ENCODE measurements around the gene CPA2.
A peak's percentile ranks its signal among the peaks of the same experiment; 100 is the strongest.

CPA2 gene

GRCh38 chr7:130254555-130254954, 12.1 kb upstream of the CPA2 start:
- DNase-seq (ENCODE audit: low read depth in 2 of 2), result no peak

- DNase-seq (ENCODE audit: low read depth in 2 of 2), result no peak
These were observed 10.0 kb upstream of the CPA2 start for GRCh38 chr7:130256704-130257103.

GRCh38 chr7:130258494-130259078, 8.1 kb upstream of the CPA2 start:
- DNase-seq (ENCODE audit: low read depth in 2 of 2), result no peak

DNA sequence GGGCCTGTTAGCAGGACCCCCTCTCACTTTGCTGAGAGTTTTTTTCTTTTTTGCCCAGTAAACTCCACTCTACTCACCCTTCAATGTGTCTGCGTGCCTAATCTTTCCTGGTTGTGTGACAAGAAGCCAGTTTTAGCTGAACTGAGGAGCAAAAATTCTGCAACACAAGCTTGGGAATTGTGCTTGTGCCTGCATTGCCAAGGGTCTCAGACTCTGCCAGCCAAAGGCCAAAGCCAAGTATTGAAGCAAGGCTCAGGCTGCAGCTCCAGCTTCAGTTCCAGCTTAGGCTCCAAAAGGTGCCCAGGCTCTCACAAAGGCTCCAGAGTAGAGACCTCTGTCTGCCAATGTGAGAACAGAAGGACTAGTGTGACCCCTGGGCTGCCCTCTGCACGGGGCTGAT, 4.2 kb upstream of the CPA2 start:
- no peak for DNase-seq (ENCODE audit: low read depth in 2 of 2)

GRCh38 chr7:130263130-130263529, 3.5 kb upstream of the CPA2 start:
- no peak for DNase-seq (ENCODE audit: low read depth in 2 of 2)

GRCh38 chr7:130266961-130267321, 278 bp downstream of the CPA2 start:
- DNase-seq (ENCODE audit: low read depth in 2 of 2), result no peak

DNA sequence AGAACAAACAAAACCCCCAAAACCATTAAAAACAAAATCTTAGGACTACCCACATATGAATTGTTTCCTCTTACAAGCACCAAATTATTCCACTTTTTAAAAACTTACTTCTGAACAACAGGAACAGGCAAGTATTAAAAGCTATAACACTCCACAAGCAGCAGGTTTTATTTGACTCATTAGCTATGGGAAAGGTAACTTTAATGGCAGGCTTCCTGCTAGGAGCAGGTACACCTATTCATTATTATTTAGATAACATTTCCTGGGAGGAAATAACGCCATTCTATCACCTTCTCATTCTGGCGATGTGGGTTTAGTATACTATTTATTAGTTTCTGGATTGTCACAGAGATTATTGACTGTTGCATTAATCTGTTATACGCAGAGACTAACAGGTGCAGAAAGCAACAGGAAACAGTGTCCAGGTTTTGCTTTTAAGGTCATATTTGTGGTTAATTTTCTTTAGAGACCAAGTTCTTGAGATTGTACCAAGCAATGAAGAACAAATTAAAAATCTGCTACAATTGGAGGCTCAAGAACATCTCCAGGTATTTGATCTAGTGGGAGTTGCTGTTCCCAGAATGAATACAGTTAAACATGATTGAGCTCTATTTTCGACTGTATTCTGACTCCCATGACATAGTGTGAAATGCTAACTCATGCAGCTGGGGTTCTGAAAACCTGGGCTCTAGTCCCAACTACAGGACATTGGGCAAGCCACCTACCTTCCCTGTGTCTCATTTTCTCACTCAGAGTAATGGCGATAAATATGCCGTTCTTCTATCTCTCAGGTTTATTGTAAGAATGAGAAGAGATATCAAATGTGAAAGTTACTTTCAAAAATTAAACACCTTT, 2.0 kb downstream of the CPA2 start:
- DNase-seq (ENCODE audit: low read depth in 2 of 2), result no peak

DNA sequence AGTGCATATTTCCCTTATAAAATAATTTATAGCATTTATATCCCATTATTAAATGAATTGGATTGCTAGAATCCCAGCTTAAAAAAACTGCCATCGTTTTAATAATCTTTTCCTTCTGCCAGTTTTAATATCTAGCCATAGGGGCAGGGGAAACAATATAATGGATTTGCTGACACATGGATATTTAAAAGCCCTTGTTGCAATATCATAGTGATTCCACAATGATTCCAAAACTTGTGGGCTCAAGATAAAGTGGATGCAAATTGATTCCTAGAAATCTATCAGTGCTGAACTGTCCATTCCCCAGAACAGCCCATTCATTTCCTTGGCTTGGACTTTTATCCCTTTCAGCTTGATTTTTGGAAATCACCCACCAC, 2.6 kb downstream of the CPA2 start:
- no peak for DNase-seq (ENCODE audit: low read depth in 2 of 2)

- DNase-seq (ENCODE audit: low read depth in 2 of 2), result no peak
These were observed 4.5 kb downstream of the CPA2 start for GRCh38 chr7:130270947-130271800.

GRCh38 chr7:130272381-130273080, 5.9 kb downstream of the CPA2 start:
- DNase-seq (ENCODE audit: low read depth in 2 of 2), result no peak

DNA sequence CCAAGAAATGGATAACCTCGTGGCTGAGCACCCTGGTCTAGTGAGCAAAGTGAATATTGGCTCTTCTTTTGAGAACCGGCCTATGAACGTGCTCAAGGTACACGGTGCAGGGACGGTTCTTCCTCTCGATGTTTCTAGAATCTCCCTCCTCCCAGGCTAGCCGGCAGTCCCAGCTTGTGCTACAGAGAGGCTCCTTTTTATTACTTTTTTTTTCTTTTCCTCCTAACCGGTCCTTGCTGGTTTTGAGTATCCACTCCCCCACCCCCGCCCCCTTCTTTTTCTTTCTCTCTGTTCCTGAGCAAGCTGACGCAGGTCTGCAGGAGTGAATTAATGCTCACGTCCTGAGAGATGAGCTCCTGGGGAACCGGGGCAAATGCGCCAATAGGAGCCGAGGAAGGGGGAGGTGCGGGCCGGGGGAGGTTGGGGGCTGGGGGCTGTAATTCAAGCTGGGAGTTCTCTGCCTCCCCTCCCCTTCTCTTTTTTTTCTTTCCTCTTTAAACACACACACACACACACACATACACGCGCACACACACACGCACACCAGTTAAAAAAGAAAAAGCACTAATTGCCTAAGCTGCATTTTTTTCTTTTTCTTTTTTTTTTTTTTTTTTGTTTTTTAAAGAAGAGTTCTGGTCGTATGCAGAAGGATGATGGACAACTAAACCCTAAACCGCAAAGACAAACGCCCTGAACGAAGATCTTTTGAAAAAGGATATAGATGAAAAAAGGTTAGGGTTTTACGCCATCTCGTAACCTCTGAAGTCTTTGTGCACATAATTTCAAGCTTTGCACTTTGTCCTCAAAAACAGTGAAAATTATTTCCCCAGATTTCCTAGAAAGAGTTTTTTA, 6.6 kb downstream of the CPA2 start:
- no peak for DNase-seq (ENCODE audit: low read depth in 2 of 2)

DNA sequence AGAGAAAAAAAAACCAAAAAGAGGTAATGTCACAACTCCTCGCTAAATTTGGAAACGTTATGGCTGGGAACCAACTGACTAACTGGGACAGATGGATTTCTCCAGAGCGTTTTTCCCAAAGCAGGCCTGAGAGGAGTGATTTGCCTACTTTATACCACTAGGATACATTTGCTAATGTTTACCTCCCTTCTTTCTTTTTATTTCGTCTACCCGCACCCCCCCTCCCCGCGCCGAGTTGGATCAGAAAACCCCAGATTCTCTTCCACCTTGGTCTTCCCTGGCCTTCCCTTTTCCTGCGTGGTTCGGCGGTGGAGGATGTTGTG, 7.2 kb downstream of the CPA2 start:
- no peak for DNase-seq (ENCODE audit: low read depth in 2 of 2)

DNA sequence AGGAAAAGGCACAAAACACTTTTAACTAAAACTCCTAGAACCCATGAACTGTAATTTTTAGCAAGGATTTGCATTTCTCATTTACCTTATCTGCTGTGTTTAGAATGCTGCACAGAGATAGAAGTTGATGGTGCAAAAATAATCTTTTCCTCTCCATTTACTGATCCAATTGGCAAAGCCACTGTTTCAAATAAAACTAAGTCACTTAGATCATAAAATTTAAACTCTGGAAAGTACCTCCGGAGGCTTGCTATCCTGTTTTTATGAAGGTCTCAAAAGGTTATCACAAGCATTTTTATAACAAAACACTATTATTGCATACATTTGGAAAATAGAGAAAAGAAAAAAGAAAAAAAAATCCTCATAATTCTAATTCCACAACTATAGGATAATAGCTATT, 7.6 kb downstream of the CPA2 start:
- DNase-seq (ENCODE audit: low read depth in 2 of 2), result no peak

DNA sequence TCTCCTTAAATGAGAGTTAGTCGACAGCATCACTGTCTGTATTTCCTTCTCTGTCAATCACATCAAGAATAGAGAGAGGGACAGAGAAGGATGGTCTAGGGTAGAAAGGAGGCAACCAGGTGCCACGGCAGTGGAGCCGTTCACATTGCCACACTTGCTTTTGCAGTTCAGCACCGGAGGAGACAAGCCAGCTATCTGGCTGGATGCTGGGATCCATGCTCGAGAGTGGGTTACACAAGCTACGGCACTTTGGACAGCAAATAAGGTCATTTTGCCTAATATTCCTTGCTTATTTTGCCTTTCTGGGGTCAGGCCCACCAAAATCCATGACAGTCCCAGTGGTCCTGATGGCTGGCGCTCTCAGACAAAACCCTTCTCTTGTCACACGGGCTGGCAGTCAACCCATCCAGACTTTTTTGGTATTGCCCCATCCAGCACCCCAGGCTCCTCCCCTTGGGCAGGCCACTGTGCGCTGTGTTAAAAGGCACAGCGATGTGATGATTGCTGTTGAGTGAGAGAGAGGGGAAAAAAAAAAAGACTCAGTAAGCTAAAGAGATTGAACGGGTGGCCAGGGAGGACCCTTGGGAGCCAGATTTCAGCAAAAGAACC, 8.4 kb downstream of the CPA2 start:
- no peak for DNase-seq (ENCODE audit: low read depth in 2 of 2)

- no peak for DNase-seq (ENCODE audit: low read depth in 2 of 2)
These were observed 9.2 kb downstream of the CPA2 start for GRCh38 chr7:130275826-130276297.

DNA sequence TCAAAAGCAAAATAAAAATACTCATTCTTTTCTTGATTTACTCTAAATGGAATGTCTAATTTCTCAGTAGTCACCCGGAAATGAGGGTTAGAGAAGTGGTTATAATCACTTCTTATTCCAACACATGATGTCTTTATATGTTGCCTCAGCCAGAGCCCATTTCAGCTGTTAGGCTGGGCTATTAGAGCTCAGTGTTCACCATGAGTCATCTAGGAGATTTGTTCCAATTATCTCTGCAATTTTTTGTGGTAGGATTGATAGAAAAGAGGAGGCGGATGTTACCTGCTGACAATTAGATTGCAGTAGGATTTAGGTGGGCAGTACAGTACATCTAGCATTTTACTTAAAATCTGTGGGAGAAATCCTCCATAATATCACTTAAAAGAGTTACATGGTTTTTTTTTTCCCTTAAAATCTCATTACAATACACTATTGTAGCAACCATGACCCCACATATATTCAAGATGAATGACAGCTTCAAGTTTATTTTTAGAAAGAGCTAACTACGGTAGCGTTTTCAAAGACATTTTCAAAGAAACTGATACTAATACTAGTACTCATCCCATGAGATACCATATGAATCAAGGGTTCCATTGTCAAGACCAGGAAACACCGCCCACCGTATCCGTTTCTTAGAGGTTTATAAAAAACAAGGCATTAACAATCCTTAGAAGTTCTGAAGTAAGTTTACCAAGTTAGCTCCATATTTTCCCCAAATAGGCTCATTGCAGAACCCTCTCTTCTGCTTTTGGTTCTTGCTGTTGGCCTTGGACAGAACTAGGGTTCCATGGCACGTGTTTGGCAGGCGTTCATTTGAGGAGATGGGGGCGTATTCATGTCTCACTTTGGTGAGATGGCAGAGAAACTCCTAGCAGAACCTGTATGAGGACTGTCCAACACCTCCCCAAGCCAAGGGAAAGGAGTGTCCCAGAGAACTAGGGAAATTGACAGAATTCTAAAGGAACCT, 10.4 kb downstream of the CPA2 start:
- peak in 1 of 2 donors; percentile 2 for DNase-seq (ENCODE audit: low read depth in 2 of 2)

DNA sequence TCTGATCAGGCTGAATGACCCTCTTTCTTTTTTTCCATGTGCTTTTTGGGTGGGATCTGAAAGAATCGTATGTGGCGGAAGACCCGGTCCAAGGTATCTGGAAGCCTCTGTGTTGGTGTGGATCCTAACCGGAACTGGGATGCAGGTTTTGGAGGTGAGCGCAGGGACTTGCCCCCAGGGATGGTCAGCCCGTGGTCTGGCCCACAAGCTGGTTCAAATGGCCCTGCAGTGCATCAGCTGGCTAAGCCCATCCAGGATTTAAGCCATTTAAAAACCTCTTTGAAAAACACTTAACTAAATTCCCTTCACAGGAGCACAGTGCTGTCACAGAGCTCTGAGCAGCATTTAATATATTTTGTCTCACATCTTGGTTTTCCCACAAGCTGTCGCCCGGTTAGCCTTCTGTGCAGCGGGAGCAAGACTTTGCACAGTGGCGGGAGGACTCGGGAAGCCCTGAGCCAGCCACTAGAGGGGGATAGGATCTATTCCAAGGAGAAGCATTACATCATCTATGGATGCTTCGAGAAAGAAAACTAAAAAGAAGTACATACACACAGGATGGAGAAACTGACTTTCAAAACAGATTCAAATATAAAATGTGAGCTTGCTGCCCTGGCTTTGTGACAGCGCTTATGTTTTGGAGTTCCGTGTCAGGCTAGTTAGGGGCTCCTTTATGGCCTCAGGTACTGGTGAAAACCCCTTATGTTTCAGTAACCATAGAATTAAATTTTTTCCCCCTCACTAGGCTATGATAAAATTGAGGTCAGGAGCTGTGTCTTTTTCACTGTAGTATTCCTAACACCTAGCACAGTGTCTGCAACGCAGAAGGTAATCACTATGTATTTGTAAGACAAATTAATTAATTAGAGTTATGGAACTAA, 11.3 kb downstream of the CPA2 start:
- DNase-seq (ENCODE audit: low read depth in 2 of 2), result no peak

DNA sequence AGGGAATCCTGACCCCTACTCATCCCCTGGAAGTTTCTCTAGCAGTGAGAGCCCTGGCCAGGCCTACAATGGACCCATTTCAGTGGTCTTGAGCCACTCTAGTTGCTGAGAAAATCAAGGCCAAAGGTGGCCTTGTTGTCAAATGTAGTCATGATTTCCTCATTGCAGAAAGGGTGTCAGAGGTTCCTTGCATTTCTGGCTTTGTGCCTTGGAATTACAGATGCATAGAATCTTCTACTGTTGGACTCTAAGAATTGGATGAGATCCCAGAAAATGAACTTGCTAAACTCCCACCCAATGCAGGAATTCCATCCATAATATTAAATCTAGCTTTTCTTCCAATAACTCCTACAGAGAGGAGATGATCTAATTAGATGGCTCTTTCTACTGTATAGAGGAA, 12.2 kb downstream of the CPA2 start:
- no peak for DNase-seq (ENCODE audit: low read depth in 2 of 2)

GRCh38 chr7:130279286-130279685, 12.6 kb downstream of the CPA2 start:
- no peak for DNase-seq (ENCODE audit: low read depth in 2 of 2)

All from stimulated activated CD4-positive, alpha-beta T cell treated with anti-CD3 and anti-CD28 coated beads, Interleukin-1b, Interleukin-23, amount 100 ng/mL, for 1 hour (primary cell).